ENCODE results near the gene PRRG3.

PRRG3 gene

DNA sequence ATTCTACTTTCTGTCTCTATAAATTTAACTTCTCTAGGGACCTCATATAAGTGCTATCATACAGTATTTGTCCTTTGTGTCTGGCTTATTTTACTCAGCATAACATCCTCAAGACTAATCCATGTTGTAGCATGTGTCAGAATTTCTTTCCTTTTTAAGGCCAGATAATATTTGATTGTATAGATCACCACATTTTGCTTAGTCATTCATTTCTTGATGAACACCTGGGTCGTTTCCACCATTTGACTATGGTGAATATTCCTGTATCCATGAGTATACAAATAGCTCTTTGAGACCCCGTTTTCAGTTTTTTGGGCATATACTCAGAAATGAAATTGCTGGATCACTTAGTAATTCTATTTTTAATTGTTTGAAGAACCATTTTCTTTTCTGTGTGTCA lies 51.2 kb downstream of the PRRG3 start:
- DNase-seq: no peak

DNA sequence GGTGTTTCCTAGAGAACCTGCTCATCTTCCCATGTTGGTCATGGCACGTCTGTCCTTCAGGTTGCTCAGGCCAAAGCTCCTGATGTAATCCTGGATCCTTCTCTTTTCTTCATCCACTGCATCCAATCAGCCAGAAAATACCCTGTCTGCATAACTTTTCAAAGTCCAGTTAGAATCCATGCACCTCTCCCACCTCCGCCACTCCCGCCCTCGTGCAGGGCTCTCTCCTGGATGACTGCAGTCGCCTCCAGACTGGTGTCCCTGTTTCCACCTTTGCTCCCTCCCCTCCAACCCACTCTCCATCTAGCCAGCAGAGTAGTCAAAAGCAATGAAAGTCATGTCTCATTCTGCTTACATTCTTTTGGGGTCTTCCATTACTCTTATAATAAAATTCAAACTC lies 55.3 kb downstream of the PRRG3 start:
- no peak for DNase-seq

DNA sequence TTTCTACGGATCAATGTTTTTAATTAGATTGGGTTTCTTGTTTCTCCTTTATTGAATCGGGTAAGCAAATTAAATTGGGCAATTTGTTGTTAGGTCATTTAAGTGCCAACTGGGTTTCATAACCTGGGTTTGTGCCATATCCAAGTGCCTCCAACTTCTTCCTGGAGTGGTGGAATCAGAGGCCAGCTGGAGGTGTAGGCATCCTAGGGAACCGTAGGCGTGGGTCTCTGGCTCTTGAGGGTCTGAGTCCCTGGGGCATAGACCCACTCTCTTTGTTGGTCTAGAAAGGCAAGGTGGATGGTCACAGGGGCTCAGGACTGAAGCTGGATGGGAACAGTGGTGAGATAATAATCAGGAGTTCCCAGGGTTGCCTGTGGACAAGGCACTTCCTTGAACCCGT lies 57.6 kb downstream of the PRRG3 start:
- DNase-seq: no peak

DNA sequence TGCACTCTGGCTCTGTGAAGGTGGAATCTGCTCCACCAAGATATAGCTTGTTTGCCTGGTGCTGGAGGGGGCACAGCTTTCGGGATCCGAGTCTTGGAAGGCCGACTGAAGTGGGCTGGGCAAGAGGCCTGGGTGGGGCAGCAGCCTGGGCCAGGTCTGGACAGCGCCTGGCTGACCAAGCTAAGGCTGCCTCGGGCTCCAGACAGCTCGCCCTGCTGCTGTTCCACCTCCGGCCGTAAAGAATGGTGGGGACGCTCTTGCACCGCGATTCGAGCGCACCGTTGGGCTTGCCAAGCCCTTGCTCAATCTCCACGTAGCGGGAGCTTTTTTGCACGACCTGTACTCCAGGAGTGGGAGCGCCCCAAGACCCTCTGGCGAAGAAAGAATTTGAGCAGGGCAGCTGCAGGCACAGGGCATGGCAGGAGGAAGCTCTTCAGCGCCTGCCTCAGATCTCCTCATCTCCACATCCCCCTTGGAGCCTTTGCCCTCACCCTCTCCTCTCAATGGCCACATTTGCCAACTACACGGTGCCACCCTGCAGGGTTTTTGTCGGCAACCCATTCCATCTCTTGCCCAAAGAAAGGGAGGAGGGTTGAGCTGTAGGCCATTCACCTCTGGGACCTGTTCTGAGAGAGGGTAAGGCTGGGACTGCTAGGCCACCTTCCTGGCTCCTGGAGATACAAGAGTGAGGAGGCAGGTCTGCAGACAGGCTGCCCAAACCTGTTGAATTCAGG lies 58.2 kb downstream of the PRRG3 start:
- no peak for DNase-seq

DNA sequence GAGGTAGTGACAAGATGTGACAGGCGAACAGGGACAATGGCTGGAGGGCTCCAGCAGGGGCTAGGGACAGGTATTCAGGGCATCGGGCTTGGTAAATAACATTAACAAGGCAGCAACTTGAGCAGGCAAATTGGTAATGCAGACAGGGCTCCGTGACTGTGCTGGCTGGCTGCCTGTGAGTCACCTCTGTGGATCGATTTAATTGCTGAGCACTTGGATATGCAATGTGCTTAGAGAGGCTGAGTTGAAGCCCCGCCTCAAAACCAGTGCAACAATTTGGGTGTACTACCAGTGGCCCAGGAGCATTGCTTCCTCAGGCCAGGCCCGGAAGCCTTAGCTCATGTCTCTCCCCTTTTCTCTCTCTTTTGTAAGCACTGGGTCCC lies 58.8 kb downstream of the PRRG3 start:
- no peak for DNase-seq

DNA sequence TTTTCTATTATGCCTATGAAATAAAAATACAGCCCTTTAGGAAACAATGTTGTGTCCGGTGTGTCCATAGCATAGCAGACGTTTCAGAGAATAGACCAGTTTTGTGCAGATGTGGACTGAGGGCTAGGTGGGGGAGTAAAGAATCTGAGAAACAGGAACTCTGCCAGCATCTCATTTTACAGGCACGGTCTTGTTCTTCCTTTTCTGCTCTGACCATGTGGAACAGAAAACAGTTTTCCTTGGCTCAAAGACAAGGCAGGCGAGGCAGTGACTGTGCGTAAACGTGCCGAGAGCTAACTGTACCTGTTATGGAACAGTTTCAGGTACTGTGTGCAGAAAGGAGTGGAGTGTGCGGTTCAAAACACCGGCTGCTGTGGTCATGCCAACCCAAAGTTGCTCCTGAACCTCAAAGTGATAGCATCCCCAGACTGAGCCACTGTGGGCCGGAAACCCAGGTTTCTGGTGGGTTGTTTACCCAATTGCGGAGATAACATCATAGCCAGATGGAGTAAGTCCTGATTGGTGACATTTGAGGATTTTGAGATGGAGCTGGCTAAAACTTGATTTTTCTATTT lies 59.5 kb downstream of the PRRG3 start:
- DNase-seq: no peak

Data from NCI-H2081 treated with DMSO at 0.1 percent for 48 hours (cell line).